HG02981 (cell line): ENCODE measurements around the gene ADM.

Experiments used
- ATAC-seq: cut with Tn5 transposase; IDR thresholded peaks from one replicate; pipeline ENCODE4 v1.9.1; 2021; ENCODE audit warnings: mild to moderate bottlenecking, moderate library complexity; ENCODE audit not compliant: unreplicated experiment

Gene ADM

GRCh38 chr11:10326012-10326964, 21.4 kb downstream of the ADM start:
- no peak for ATAC-seq

DNA sequence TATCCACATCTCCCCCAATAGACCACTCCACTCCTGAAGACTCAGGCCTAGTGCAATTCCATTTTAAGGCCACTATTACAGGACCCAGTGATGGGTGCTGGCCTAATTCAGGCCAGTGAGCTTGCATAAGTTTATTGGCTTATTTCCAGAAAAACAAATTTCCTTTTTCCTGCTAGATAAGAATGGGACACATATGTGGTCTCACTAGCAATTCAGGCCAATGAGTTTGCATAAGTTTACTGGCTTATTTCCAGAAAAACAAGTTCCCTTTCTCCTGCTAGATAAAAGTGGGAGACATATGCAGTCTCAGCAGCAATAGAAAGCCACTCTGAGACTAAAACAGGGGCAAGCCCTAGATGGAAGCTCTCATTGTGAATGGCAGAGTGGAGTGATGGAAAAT, 22.4 kb downstream of the ADM start:
- no peak for ATAC-seq

GRCh38 chr11:10328314-10329098, 23.6 kb downstream of the ADM start:
- ATAC-seq, result no peak

DNA sequence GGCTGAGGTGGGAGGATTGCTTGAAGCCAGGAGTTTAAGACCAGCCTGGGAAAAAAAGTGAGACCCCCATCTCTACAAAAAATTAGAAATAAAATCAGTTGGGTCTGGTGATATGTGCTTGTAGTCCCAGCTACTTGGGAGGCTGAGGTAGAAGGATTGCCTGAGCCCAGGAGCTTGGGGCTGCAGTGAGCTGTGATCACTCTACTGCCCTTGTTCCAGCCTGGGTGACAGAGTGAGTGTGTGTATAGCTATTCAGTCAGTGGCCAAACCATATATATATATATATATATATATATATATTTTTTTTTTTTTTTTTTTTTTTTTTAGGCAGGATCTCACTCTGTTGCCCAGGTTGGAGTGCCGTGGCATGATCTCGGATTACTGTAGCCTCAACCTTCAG, 24.5 kb downstream of the ADM start:
- ATAC-seq, result no peak

DNA sequence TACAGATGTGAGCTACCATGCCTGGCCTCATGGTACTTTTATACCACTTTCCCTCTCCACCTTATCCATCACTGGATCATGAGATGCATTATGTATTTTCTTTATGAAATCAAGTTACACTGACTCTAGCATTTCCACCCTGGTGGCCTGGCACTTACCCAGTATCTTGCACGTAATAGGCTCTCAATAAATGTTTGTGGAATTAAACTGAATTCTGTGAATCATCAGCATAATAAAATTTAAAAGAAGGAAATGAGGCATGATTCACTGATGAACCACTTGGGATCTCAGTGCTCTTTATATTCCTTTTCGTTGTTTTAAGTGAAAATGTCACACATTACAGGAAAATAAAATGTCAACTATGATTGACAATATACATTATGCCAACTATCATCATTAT, 25.1 kb downstream of the ADM start:
- no peak for ATAC-seq

- ATAC-seq, result no peak
These were observed 26.8 kb downstream of the ADM start for GRCh38 chr11:10331548-10332289.

GRCh38 chr11:10333490-10333889, 28.6 kb downstream of the ADM start:
- no peak for ATAC-seq

- ATAC-seq, result no peak
These were observed 33.4 kb downstream of the ADM start for GRCh38 chr11:10338287-10338686.

GRCh38 chr11:10348650-10349280, 43.9 kb downstream of the ADM start:
- no peak for ATAC-seq

GRCh38 chr11:10349281-10349665, 44.4 kb downstream of the ADM start:
- ATAC-seq, result no peak

- ATAC-seq, result no peak
These were observed 44.9 kb downstream of the ADM start for GRCh38 chr11:10349806-10350205.

DNA sequence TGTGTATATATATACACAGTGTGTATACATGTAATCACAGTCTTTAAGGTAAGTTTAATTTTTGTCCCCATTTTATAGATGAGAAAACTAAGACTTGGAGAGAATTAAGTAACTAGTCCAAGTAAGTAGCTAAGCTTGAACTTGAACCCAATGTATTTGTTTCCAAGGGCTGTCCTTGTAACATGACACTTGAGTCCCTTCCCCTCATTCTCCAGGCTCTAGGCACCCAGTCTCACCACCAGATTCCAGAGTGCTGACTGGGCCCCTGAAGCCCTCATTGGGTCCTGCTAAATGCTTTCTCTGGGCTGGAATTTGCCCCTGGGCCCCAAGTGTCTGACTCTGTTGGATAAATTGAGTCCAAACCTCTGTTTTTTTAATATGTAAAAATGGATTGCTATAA, 45.5 kb downstream of the ADM start:
- ATAC-seq, result no peak

- ATAC-seq, result no peak
These were observed 46.5 kb downstream of the ADM start for GRCh38 chr11:10351435-10351764.

DNA sequence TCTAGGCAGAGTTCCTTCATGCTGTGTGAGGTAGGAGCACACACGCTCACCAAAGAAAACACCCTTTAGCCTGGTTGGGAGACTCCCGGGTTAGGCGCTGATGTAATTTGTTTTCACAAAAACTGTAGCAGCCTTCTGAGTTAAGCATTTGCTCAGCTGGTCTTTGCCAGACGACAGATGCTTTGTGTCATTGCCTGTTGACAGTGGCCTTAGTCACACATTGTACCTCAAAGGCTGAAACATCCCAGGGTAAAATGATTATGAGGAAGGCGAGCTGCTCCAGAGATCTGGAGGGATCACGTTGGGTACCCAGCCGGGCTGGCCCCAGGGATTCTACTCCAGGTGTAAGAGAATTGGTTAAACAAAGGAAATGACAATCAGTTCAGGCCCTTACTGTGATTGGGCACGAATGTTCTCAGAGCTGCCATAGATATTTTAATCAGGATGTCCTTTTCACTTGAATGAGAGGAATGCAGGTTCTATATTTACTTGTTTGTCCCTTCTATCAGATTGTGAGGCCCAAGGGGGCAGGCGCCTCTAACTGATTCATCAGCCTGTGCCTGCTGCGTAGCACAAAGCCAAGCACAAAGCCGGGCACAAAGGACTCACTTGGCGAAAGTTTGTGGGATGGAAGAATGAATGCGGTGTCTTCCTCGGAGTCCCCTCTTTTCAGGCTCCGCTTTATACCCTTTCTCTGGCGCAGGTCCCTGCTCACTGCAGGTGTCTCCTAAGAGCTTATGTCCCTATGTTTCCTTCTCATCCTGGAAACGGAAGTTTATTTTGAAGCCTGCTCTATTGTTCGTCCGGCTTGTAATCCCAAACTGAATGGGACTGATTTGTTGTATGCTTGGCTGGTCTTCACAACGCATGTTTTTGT, 47.1 kb downstream of the ADM start:
- ATAC-seq, result no peak

GRCh38 chr11:10352921-10353550, 48.2 kb downstream of the ADM start:
- ATAC-seq, result no peak

GRCh38 chr11:10354389-10354788, 49.5 kb downstream of the ADM start:
- ATAC-seq, result no peak

DNA sequence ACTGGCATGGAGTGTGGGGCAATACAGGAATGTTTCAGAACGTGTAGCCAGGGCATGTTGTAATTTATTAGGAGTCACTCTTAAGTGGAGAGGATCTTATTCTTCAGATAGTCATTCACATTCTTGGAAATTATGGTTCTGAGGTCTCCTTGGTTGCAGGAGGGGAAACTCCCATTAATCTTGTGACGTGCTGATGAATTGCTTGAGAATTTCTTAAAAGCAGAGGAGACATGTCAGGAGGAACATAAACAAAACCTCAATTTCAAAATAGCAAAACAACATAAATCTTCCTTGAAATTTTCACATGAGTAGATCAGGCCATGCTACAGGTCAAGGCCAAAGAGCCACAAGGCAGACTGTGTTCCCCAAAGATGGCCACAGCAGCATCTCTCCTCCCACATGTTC, 50.4 kb downstream of the ADM start:
- ATAC-seq, result no peak

DNA sequence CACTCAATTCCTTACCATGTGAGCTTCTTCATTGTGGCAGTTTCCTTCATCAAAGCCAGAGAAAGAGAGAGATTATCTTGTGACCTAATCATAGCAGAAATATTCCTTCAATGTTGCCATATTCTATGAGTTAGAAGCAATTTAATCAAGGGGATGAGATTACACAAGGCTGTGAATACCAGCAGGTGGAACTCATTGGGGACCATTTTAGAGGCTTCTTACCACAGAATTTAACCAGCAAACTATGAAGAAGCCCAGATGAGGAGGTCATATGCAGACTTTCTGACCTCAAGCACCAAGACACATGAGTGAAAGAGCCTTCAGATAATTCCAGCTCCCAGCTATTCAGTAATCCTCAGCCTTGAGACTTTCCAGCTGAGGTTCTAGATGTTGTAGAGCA, 51.3 kb downstream of the ADM start:
- ATAC-seq, result no peak
